GM19397 (cell line): ENCODE measurements around the gene ZNRF1.
A peak's percentile ranks its signal among the peaks of the same experiment; 100 is the strongest.

Experiments used
- ATAC-seq: cut with Tn5 transposase; IDR thresholded peaks from one replicate; pipeline ENCODE4 v1.9.1; 2021; ENCODE audit warnings: mild to moderate bottlenecking, moderate library complexity; ENCODE audit not compliant: unreplicated experiment

The ZNRF1 gene

GRCh38 chr16:75138636-75139035 is 139.8 kb downstream of the ZNRF1 start:
- no peak for ATAC-seq

GRCh38 chr16:75139498-75139897 is 140.7 kb downstream of the ZNRF1 start:
- ATAC-seq: no peak

GRCh38 chr16:75143941-75144340 is 145.1 kb downstream of the ZNRF1 start:
- ATAC-seq: no peak

- ATAC-seq: no peak
These were observed 149.1 kb downstream of the ZNRF1 start for GRCh38 chr16:75147968-75148310.

GRCh38 chr16:75148311-75149195 is 149.7 kb downstream of the ZNRF1 start, which contains the start of gene ZFP1:
TSS of gene ZFP1 (plus strand) at chr16:75148524. CDS start at chr16:75152952, 4,428 bp downstream.
- ATAC-seq: peak; percentile 85

GRCh38 chr16:75151798-75152197 is 153.0 kb downstream of the ZNRF1 start:
- no peak for ATAC-seq

- no peak for ATAC-seq
These were observed 153.8 kb downstream of the ZNRF1 start for GRCh38 chr16:75152635-75153034.

- no peak for ATAC-seq
These were observed 161.6 kb downstream of the ZNRF1 start for GRCh38 chr16:75160386-75160785.
